ENCODE data around the gene SH3BP5L.

GRCh38 chr1:248815407-248816034 is 10.2 kb downstream of the SH3BP5L start:
- TF ChIP-seq POLR2AphosphoS5 (IDR thresholded peaks at IDR 0.05) = no peak
- TF ChIP-seq EP300 (IDR thresholded peaks at IDR 0.05) = no peak

All from suprapubic skin (tissue), 4 donors.